ENCODE results near the gene BRINP1.

- TF ChIP-seq, protein P1, sequence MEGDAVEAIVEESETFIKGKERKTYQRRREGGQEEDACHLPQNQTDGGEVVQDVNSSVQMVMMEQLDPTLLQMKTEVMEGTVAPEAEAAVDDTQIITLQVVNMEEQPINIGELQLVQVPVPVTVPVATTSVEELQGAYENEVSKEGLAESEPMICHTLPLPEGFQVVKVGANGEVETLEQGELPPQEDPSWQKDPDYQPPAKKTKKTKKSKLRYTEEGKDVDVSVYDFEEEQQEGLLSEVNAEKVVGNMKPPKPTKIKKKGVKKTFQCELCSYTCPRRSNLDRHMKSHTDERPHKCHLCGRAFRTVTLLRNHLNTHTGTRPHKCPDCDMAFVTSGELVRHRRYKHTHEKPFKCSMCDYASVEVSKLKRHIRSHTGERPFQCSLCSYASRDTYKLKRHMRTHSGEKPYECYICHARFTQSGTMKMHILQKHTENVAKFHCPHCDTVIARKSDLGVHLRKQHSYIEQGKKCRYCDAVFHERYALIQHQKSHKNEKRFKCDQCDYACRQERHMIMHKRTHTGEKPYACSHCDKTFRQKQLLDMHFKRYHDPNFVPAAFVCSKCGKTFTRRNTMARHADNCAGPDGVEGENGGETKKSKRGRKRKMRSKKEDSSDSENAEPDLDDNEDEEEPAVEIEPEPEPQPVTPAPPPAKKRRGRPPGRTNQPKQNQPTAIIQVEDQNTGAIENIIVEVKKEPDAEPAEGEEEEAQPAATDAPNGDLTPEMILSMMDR (IDR thresholded peaks at IDR 0.05), result no peak
- no peak for TF ChIP-seq POLR2A (IDR thresholded peaks at IDR 0.05)
These were observed 30.2 kb downstream of the BRINP1 start for GRCh38 chr9:119339056-119339455.
